OCI-LY1 (cell line): ENCODE data around the gene FAM3D.

Source experiments
- H2AFZ ChIP-seq: fragments of 200-600 bp; sonication (generic), shearing (Covaris generic); 2 replicates; pipeline ENCODE4 v1.6.0; 2014; ENCODE audit warnings: antibody characterized with exemption, mild to moderate bottlenecking, low read length
- H3F3A ChIP-seq: fragments of 200-600 bp; sonication (generic), shearing (Covaris generic); 2 replicates; pipeline ENCODE4 v1.6.0; 2014; ENCODE audit warnings: mild to moderate bottlenecking, antibody characterized with exemption, low read length, moderate library complexity; ENCODE audit not compliant: insufficient read depth
- H3K27ac ChIP-seq: fragments of 200-600 bp; sonication (generic); 2 replicates; pipeline ENCODE4 v1.5.1; 2014; ENCODE audit warnings: low read length, mixed run types, mild to moderate bottlenecking, low read depth; ENCODE audit not compliant: poor library complexity, severe bottlenecking
- H3K27me3 ChIP-seq: fragments of 200-600 bp; sonication (generic); 2 replicates; pipeline ENCODE4 v1.6.0; 2014; ENCODE audit warnings: antibody characterized with exemption, mild to moderate bottlenecking, low read length, moderate library complexity; ENCODE audit not compliant: insufficient read depth
- H3K36me3 ChIP-seq: fragments of 200-600 bp; sonication (generic); 2 replicates; pipeline ENCODE4 v1.6.1; 2014; ENCODE audit warnings: mild to moderate bottlenecking, antibody characterized with exemption, low read length, moderate library complexity, mixed read lengths; ENCODE audit not compliant: insufficient read depth
- H3K4me1 ChIP-seq: fragments of 200-600 bp; sonication (generic); 2 replicates; pipeline ENCODE4 v1.5.1; 2014; ENCODE audit warnings: mild to moderate bottlenecking, low read length, moderate library complexity; ENCODE audit not compliant: insufficient read depth, severe bottlenecking
- H3K4me2 ChIP-seq: fragments of 200-600 bp; sonication (generic), shearing (Covaris generic); 2 replicates; pipeline ENCODE4 v1.6.1; 2014; ENCODE audit warnings: low read length
- H3K4me3 ChIP-seq: fragments of 200-600 bp; sonication (generic); 2 replicates; pipeline ENCODE4 v1.5.1; 2014; ENCODE audit warnings: low read length, low read depth, mild to moderate bottlenecking, mixed read lengths; ENCODE audit not compliant: poor library complexity, severe bottlenecking
- H3K79me2 ChIP-seq: fragments of 200-600 bp; shearing (Covaris generic); 2 replicates; pipeline ENCODE4 v1.6.1; 2016; ENCODE audit warnings: mixed run types, low read length, mixed read lengths; ENCODE audit not compliant: insufficient read depth
- H3K9ac ChIP-seq: fragments of 200-600 bp; sonication (generic), shearing (Covaris generic); 2 replicates; pipeline ENCODE4 v1.6.1; 2014; ENCODE audit warnings: mild to moderate bottlenecking, low read length, mixed read lengths
- H3K9me2 ChIP-seq: fragments of 200-600 bp; sonication (generic), shearing (Covaris generic); 2 replicates; pipeline ENCODE4 v1.6.1; 2014; ENCODE audit warnings: low read depth, mild to moderate bottlenecking, low read length, mixed read lengths
- H3K9me3 ChIP-seq: fragments of 200-600 bp; shearing (Covaris generic); 2 replicates; pipeline ENCODE4 v1.6.1; 2014; ENCODE audit warnings: low read length, mixed read lengths
- H4K20me1 ChIP-seq: fragments of 200-600 bp; sonication (generic), shearing (Covaris generic); 2 replicates; pipeline ENCODE4 v1.6.0; 2016; ENCODE audit warnings: mild to moderate bottlenecking, low read length; ENCODE audit not compliant: insufficient read depth
- EZH2 ChIP-seq: fragments of 200-600 bp; sonication (generic), shearing (Covaris generic); IDR thresholded peaks from 2 replicates; pipeline ENCODE4 v1.8.0; 2017; ENCODE audit warnings: borderline replicate concordance, mixed run types, mild to moderate bottlenecking, antibody characterized with exemption, low read length, moderate library complexity, mixed read lengths
- TF ChIP-seq, protein P1 (sequence below): fragments of 200-600 bp; sonication (generic), shearing (Covaris generic); IDR thresholded peaks from 2 replicates; pipeline ENCODE4 v1.5.1; 2017; ENCODE audit warnings: mild to moderate bottlenecking, antibody characterized with exemption, low read length, moderate library complexity, mixed read lengths

Gene FAM3D

GRCh38 chr3:58597770-58598310 is 68.7 kb downstream of the FAM3D start:
- Histone ChIP-seq H3K27me3 (no peaks in the 10 kb centered on the region), H4K20me1 (no peaks in the 10 kb centered on the region), H3K4me2 (no peak overlapping the region), H3K79me2 (no peaks in the 10 kb centered on the region), H3K27ac (no peak overlapping the region), H3K4me3 (no peak overlapping the region), H3K9me3 (no peaks in the 10 kb centered on the region), H3K36me3 (no peaks in the 10 kb centered on the region), H3K9ac (no peak overlapping the region), H2AFZ (no peak overlapping the region), H3K4me1 (no peaks in the 10 kb centered on the region), H3F3A (no peaks in the 10 kb centered on the region), H3K9me2 (no peaks in the 10 kb centered on the region)
- TF ChIP-seq, protein P1, sequence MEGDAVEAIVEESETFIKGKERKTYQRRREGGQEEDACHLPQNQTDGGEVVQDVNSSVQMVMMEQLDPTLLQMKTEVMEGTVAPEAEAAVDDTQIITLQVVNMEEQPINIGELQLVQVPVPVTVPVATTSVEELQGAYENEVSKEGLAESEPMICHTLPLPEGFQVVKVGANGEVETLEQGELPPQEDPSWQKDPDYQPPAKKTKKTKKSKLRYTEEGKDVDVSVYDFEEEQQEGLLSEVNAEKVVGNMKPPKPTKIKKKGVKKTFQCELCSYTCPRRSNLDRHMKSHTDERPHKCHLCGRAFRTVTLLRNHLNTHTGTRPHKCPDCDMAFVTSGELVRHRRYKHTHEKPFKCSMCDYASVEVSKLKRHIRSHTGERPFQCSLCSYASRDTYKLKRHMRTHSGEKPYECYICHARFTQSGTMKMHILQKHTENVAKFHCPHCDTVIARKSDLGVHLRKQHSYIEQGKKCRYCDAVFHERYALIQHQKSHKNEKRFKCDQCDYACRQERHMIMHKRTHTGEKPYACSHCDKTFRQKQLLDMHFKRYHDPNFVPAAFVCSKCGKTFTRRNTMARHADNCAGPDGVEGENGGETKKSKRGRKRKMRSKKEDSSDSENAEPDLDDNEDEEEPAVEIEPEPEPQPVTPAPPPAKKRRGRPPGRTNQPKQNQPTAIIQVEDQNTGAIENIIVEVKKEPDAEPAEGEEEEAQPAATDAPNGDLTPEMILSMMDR: no peak
- TF ChIP-seq EZH2: no peak

DNA sequence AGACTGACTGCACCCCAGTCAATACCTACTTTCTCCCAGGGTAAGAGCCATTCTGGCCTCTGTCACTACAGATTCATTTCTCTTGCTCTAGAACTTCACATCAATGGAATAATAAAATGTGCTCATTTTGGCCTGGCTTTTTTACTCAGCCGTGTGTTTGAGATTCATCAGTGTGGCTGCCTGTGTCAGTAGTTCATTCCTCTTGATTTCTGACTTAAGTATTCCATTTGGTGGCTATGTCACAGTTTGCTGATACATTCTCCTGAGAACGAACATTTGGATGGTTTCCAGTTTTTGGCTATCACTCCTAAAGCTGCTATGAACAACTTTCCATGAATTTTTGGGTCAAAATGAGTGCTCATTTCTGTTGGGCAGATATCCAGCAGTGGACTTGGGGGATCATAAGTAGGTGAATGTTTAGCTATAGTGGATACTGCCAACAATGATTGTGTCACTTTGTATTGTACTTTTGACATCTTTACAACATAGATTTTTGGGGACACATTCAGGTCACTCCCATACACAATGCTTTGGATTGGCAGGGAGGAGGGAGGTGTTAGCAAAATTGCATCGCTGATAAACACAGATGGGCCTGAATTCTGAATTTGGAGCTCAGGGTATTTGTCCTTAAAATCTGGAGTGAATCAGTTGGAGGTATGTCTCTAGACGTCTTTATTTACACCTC is 69.6 kb downstream of the FAM3D start:
- H3K9me2 ChIP-seq: no peaks in the 10 kb centered on the region
- TF ChIP-seq EZH2: no peak
- TF ChIP-seq, protein P1: no peak
- H3K36me3 ChIP-seq: no peaks in the 10 kb centered on the region
- H3K79me2 ChIP-seq: no peaks in the 10 kb centered on the region
- H4K20me1 ChIP-seq: no peaks in the 10 kb centered on the region
- H3K4me2 ChIP-seq: no peak overlapping the region
- H3K9ac ChIP-seq: no peak overlapping the region
- no peak overlapping the region for H2AFZ ChIP-seq
- H3K4me1 ChIP-seq: no peaks in the 10 kb centered on the region
- H3K27me3 ChIP-seq: no peaks in the 10 kb centered on the region
- H3K4me3 ChIP-seq: no peak overlapping the region
- H3K27ac ChIP-seq: no peak overlapping the region
- no peaks in the 10 kb centered on the region for H3K9me3 ChIP-seq
- no peaks in the 10 kb centered on the region for H3F3A ChIP-seq

GRCh38 chr3:58594117-58594516 is 72.5 kb downstream of the FAM3D start:
- H3F3A ChIP-seq: no peaks in the 10 kb centered on the region
- no peak overlapping the region for H3K27ac ChIP-seq
- H3K36me3 ChIP-seq: no peaks in the 10 kb centered on the region
- no peaks in the 10 kb centered on the region for H4K20me1 ChIP-seq
- H3K4me1 ChIP-seq: no peaks in the 10 kb centered on the region
- H3K9me2 ChIP-seq: no peaks in the 10 kb centered on the region
- no peaks in the 10 kb centered on the region for H3K9me3 ChIP-seq
- H3K27me3 ChIP-seq: 0 out of 2 replicates have a peak, but pooled peaks cover 3% of the 10 kb centered on the region
- TF ChIP-seq EZH2: no peak
- TF ChIP-seq, protein P1: no peak
- H3K79me2 ChIP-seq: no peaks in the 10 kb centered on the region
- H3K4me3 ChIP-seq: no peak overlapping the region
- no peak overlapping the region for H3K9ac ChIP-seq
- no peak overlapping the region for H2AFZ ChIP-seq
- no peak overlapping the region for H3K4me2 ChIP-seq
